Measurements from ENCODE around the gene ANAPC13. TPM values are rescaled to one million over a fixed set of nuclear protein-coding genes. Genes with fewer than 3 reads are reported as not detected.

The ANAPC13 gene
- total RNA-seq: 66.4 and 67.6 TPM in 2 replicates

GRCh38 chr3:134485718-134486576 lies at the start of gene ANAPC13, which contains the start of gene CEP63:
Gene ANAPC13, minus strand, starts transcription at chr3:134485985. Its CDS starts 3,081 bp downstream, at chr3:134482904.
Gene CEP63, plus strand, starts transcription at chr3:134486057. Its CDS starts 9,264 bp downstream, at chr3:134495321.

Other genes with a start within 250 kb of the ANAPC13 start
- 90.6 and 91.8 TPM in 2 replicates for gene RYK, start 235.1 kb downstream of the ANAPC13 start, total RNA-seq
- gene AMOTL2, start 111.5 kb downstream of the ANAPC13 start, total RNA-seq: 141 and 175 TPM in 2 replicates
- gene CEP63, start 72 bp upstream of the ANAPC13 start, total RNA-seq: 13.1 and 16.5 TPM in 2 replicates
- gene KY, start 165.0 kb upstream of the ANAPC13 start, total RNA-seq: not detected in 2 replicates